Muscle of arm (tissue), 14 donors: ENCODE data around the gene FOXL2. TPM values are rescaled to one million over a fixed set of nuclear protein-coding genes. Genes with fewer than 3 reads are reported as not detected.

Experiments used
- DNase-seq: peaks from one replicate; pipeline ENCODE4 v3.0.0-alpha.2; 2013
- long read RNA-seq, 11 donors: transcript quantifications; one replicate each; lab custom pipeline, GENCODE V29; 2026
- polyA plus RNA-seq, 12 donors: library from polyadenylated mRNA; unstranded; fragments of 120-200 nt; gene quantifications; one replicate each; pipeline ENCODE4 v1.2.1, GENCODE V29; 2013; ENCODE audit not compliant: insufficient read length in 12 of 12

Gene FOXL2
- under 1 TPM in 3 of 12 donors, not detected in 9; 0.05 to 0.14 (median 0.06) TPM for polyA plus RNA-seq
- long read RNA-seq, donor 1 = 0 reads
- long read RNA-seq, donor 2 = 0 reads
- long read RNA-seq, donor 3 = 0 reads
- long read RNA-seq, donor 4 = 0 reads
- long read RNA-seq, donor 5 = 0 reads
- long read RNA-seq, donor 6 = 0 reads
- long read RNA-seq, donor 7 = 0 reads
- long read RNA-seq, donor 8 = 0 reads
- long read RNA-seq, donor 9 = 0 reads
- long read RNA-seq, donor 10 = 0 reads
- long read RNA-seq, donor 11 = 0 reads

GRCh38 chr3:138946663-138947494 lies at the start of gene FOXL2, which contains the start of gene FOXL2NB:
Gene FOXL2 (minus strand): TSS chr3:138947137. CDS start chr3:138946722, 415 bp downstream.
Gene FOXL2NB (plus strand): TSS chr3:138947217. CDS start chr3:138947365, 148 bp downstream.
- no peak for DNase-seq

GRCh38 chr3:138995706-138996105 lies 48.8 kb upstream of the FOXL2 start:
- no peak for DNase-seq

GRCh38 chr3:138987181-138987580 lies 40.2 kb upstream of the FOXL2 start:
- no peak for DNase-seq

GRCh38 chr3:138985932-138986331 lies 39.0 kb upstream of the FOXL2 start:
- DNase-seq = no peak

- DNase-seq = no peak
Observed at GRCh38 chr3:138984816-138985215, 37.9 kb upstream of the FOXL2 start.

GRCh38 chr3:138976047-138976446 lies 29.1 kb upstream of the FOXL2 start:
- no peak for DNase-seq

- no peak for DNase-seq
Observed at GRCh38 chr3:138975351-138975750, 28.4 kb upstream of the FOXL2 start.

GRCh38 chr3:138974462-138974861 lies 27.5 kb upstream of the FOXL2 start:
- no peak for DNase-seq

GRCh38 chr3:138972941-138973340 lies 26.0 kb upstream of the FOXL2 start:
- no peak for DNase-seq

GRCh38 chr3:138971766-138972320 lies 24.9 kb upstream of the FOXL2 start:
- no peak for DNase-seq

GRCh38 chr3:138964923-138965322 lies 18.0 kb upstream of the FOXL2 start:
- no peak for DNase-seq

GRCh38 chr3:138964264-138964663 lies 17.3 kb upstream of the FOXL2 start:
- no peak for DNase-seq

GRCh38 chr3:138962854-138963560 lies 16.1 kb upstream of the FOXL2 start:
- DNase-seq = no peak

- DNase-seq = no peak
Observed at GRCh38 chr3:138960417-138960852, 13.5 kb upstream of the FOXL2 start.

- DNase-seq = no peak
Observed at GRCh38 chr3:138950701-138951100, 3.8 kb upstream of the FOXL2 start.

- DNase-seq = no peak
Observed at GRCh38 chr3:138950006-138950644, 3.2 kb upstream of the FOXL2 start.

- no peak for DNase-seq
Observed at GRCh38 chr3:138949445-138950005, 2.6 kb upstream of the FOXL2 start.

GRCh38 chr3:138949002-138949418 lies 2.1 kb upstream of the FOXL2 start:
- no peak for DNase-seq

- DNase-seq = no peak
Observed at GRCh38 chr3:138948371-138949001, 1.5 kb upstream of the FOXL2 start.

- no peak for DNase-seq
Observed at GRCh38 chr3:138947495-138948121, 671 bp upstream of the FOXL2 start.
